GM13976 (cell line): ENCODE data around the gene GGACT.

Source experiments
- DNase-seq: peaks from one replicate; pipeline ENCODE4 v3.0.0; 2012; ENCODE audit warnings: low spot score
- in situ Hi-C: fragments of 300-500 bp; cut with MboI; formaldehyde crosslinking; loops from one replicate; pipeline ENCODE4 v1.12.0; 2022; ENCODE audit warnings: low sequenced_read_pairs, mixed read lengths, inconsistent platforms; ENCODE audit not compliant: unreplicated experiment
- TF ChIP-seq, protein P1 (sequence below): IDR thresholded peaks from 2 replicates; pipeline ENCODE4 v1.5.1; 2012; ENCODE audit warnings: borderline replicate concordance, mild to moderate bottlenecking; ENCODE audit not compliant: insufficient read depth; ENCODE audit errors: extremely low read depth, missing control alignments, control extremely low read depth

The GGACT gene

DNA sequence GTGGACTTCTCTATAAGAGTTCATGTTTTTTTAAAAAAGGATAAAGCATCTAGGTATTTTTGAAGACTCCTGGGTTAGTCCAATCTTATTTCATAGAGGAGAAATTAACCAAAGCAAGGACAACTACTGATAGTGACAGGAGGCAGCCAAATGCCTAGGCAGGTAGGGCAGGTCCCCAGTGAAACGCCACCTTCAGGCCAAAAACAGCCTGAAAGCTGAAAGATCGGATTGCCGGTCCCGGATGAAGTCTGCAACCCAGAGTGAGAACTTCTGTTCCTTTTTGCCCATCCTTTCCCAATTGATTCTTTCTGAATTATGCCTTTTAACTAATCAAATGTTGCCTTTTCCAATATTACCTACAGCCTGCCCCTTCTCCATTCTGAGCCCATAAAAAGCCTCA, 6.1 kb upstream of the GGACT start:
- TF ChIP-seq, protein P1, sequence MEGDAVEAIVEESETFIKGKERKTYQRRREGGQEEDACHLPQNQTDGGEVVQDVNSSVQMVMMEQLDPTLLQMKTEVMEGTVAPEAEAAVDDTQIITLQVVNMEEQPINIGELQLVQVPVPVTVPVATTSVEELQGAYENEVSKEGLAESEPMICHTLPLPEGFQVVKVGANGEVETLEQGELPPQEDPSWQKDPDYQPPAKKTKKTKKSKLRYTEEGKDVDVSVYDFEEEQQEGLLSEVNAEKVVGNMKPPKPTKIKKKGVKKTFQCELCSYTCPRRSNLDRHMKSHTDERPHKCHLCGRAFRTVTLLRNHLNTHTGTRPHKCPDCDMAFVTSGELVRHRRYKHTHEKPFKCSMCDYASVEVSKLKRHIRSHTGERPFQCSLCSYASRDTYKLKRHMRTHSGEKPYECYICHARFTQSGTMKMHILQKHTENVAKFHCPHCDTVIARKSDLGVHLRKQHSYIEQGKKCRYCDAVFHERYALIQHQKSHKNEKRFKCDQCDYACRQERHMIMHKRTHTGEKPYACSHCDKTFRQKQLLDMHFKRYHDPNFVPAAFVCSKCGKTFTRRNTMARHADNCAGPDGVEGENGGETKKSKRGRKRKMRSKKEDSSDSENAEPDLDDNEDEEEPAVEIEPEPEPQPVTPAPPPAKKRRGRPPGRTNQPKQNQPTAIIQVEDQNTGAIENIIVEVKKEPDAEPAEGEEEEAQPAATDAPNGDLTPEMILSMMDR, result peak; percentile 2
- DNase-seq, result no peak
- in situ Hi-C loops, result loop anchor here (25.0 kb wide), 1 partner anchor 518 kb away; no protein-coding TSS in a partner anchor

DNA sequence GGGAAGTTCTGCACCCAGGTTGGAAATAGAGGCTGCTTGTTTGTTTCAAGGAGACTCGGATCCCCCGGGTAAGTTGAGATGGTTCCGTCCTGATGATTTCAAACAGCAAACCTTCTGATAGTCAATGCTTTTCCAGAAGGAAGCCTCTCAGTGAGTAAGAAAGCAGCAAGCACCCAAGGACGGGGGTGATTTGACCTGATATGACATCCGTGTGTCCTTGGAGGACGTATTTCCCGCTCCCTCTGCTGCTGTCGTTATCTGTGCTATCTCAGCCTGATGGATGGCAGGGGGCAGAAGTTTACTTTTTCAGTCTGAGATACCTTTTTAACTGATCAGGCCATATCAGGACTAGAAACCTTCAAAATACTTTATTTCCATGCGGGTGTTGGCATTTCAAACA, 5.7 kb upstream of the GGACT start:
- TF ChIP-seq, protein P1, result no peak
- in situ Hi-C loops, result loop anchor here (25.0 kb wide), 1 partner anchor 518 kb away; no protein-coding TSS in a partner anchor
- no peak for DNase-seq

DNA sequence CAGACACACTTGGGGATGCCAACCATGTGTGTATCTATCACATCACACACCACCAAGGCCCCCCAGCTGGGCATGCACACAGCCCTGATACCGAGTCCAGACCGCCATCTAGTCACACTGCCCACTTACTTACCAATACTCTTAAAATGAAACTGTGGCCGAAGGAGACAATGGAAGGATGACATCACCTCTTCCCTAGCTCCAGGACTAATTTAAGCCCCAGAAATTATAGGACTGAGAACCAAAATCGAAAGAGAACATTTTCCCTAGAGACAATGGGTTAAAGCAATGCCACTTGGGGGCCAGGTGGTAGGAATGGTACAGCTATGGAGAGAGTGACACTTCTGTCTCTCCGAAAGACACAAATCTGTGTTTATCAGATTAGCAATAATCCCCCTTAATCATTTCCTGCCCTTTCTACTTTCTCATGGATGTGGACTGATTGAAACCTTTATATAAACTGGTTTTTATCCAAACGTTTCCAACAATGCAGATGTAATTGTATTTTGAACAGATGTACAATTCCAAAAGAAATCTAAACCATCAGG, 663 bp upstream of the GGACT start:
- TF ChIP-seq, protein P1, result no peak
- in situ Hi-C loops, result loop anchor here (25.0 kb wide), 1 partner anchor 523 kb away; no protein-coding TSS in a partner anchor
- DNase-seq, result no peak

DNA sequence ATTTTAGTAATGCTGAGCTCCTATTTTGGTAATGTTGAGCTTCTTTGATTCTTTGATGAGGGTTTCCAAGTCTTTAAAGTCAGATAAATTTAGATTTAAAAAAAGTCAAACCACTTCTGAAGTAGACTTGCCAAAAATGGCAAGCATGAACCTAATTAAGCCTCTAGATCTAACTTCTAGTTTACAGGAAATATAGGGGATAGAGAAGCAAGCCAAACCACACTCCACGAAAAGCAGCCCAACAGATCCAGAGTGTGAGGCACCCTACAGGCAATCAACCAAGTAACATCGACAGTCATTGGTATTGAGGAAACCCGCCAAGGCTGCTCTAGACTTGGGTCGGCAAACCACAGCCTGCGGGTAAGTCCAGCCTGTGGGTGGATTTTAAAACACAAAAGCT, 3.7 kb downstream of the GGACT start:
- in situ Hi-C loops, result loop anchor here (25.0 kb wide), 1 partner anchor 527 kb away; no protein-coding TSS in a partner anchor
- no peak for DNase-seq
- TF ChIP-seq, protein P1, result no peak

DNA sequence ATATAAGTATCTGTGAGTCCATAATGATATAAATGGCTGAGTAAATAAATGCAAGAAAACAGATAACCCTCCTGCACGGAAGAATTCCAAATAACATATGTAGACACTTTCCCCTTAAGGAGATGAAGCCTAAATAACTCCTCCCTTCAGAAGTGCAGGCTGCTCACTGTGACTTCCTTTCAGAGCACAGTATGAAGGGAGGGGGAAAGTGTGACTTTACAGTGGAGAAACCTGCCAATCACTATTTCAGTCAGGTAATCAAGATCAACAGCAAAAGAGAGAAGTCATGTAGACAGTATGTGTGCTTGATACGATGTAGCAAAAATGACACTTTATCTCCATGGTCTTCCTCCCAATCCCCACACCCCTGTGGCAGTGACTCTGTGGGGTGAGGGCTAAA, 7.1 kb downstream of the GGACT start:
- TF ChIP-seq, protein P1, result no peak
- DNase-seq, result no peak
- in situ Hi-C loops, result loop anchor here (25.0 kb wide), 1 partner anchor 531 kb away; no protein-coding TSS in a partner anchor

DNA sequence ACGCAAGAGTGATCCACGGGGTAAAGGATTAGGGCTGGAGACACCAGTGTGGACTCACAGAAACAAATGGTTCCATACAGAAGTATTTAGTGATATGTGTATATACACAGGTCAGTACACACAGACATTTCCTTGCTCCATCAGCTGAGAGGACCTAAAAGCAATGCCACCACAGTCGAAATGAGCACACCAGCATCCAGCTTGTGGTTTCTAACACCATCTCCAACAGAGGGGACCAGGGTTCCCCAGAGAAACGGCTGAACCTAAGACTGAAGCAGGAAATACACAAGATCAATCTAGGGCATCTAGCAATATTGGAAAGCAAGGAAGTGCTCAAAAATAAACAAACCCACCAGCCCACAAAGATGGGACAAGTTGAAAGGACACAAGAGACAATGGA, 7.6 kb downstream of the GGACT start:
- TF ChIP-seq, protein P1, result no peak
- no peak for DNase-seq
- in situ Hi-C loops, result loop anchor here (25.0 kb wide), 1 partner anchor 531 kb away; no protein-coding TSS in a partner anchor
